Measurements from ENCODE around the gene SLC1A7. TPM values are rescaled to one million over a fixed set of nuclear protein-coding genes. Genes with fewer than 3 reads are reported as not detected.

The SLC1A7 gene
- total and polyA plus RNA-seq, 2 of the 13 experiments (the other 11 are each of a cell fraction or from before 2014, with no cell fraction given), result 0.04 to 2.0 TPM

- no peak for TF ChIP-seq ZBTB20 (CRISPR knock-in tag; IDR thresholded peaks at IDR 0.05; ENCODE audit: borderline replicate concordance, low read depth)
- TF ChIP-seq SMYD3 (CRISPR knock-in tag; IDR thresholded peaks at IDR 0.05), result 0 out of 2 replicates have a peak, but pooled peaks have one; percentile 51
- TF ChIP-seq ZNF879 (CRISPR knock-in tag; IDR thresholded peaks at IDR 0.05), result no peak
- TF ChIP-seq ZNF318 (CRISPR knock-in tag; IDR thresholded peaks at IDR 0.05), result 0 out of 2 replicates have a peak, but pooled peaks have one; percentile 73
- TF ChIP-seq ZXDC (CRISPR knock-in tag; IDR thresholded peaks at IDR 0.05), result no peak
- peak; percentile 54 for TF ChIP-seq KMT2A (CRISPR knock-in tag; IDR thresholded peaks at IDR 0.05)
- TF ChIP-seq AFF4 (CRISPR knock-in tag; IDR thresholded peaks at IDR 0.05), result peak; percentile 56; the same call in 1 of the 2 replicates
- no peak for TF ChIP-seq NFKBIZ (CRISPR knock-in tag; IDR thresholded peaks at IDR 0.05)
- TF ChIP-seq ZNF564 (CRISPR knock-in tag; IDR thresholded peaks at IDR 0.05), result 0 out of 2 replicates have a peak, but pooled peaks have one; percentile 39
- TF ChIP-seq CENPT (CRISPR knock-in tag; IDR thresholded peaks at IDR 0.05; ENCODE audit: low read depth), result no peak
Observed at GRCh38 chr1:53145942-53146708, 3.7 kb upstream of the SLC1A7 start (continued).

Data from HepG2 (cell line).